Activated naive CD8-positive, alpha-beta T cell treated with anti-CD3 and anti-CD28 coated beads, Interleukin-2, amount 50 U/mL, for 16 hours (primary cell): Measurements from ENCODE around the gene CACNA2D1.

ENCODE experiments used
- DNase-seq: peaks from one replicate; pipeline ENCODE4 v3.0.0-alpha.2; 2020; ENCODE audit warnings: low read depth, low spot score

CACNA2D1 gene

DNA sequence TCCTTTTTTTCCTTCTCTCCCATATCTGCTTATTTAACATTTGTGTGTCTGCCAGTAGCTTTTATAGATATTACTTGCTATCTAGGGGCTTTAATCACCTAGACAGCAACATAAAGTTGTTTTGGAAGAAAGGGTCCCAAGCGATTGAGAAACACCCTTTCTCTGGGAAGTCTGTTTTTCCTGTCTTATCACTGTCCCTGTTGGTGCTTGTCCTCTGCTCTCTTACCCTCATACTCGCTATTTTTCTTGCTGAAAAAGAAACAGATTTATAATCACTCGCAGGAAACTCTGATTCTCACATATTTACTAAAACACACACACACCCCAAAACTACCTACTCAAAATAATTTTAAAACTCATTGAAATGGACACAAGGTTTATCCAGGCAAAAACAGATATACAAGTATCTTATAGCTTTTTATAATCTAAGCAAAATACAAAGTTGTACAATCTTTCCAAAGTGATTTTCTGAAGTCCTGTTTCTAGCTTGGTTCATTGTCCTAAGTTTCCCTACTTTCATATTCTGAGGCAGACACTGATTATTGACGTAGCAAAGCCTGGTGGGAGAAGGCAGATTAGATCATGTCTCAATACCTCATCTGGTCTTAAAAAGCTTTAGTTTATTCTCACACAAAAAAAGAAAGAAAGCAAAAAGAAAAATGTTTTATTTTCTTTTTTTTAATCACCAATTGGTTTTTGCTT lies 157.3 kb downstream of the CACNA2D1 start:
- DNase-seq: no peak

DNA sequence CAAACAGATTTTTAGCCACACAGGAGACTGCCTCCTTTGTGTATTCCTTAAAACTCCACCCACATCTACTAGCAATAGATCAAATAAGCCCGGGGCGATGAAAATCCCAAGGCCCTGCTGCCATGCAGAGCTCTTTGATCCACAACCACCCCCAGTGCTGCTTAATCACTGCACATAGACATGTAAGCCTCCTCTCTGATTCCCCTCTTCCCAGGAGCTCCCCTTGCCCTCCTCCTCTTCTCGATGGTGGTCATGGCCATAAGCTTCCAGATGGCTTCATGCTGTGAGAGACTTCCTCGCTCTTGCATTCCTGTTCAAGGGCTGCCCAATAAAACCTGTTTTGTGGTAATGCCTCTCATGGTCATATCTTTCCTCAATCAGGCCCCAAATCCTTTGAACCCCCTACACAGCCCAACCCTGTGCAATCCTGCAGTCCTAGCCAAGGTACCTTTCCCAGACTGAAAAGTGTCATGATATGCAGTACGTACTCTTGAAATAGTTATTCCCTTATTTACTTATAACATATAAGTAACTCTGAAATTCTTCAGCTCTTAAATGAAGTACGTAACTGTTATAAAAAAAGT lies 158.5 kb downstream of the CACNA2D1 start:
- no peak for DNase-seq

GRCh38 chr7:82275342-82275741 lies 168.2 kb downstream of the CACNA2D1 start:
- DNase-seq: no peak

GRCh38 chr7:82274681-82275080 lies 168.9 kb downstream of the CACNA2D1 start:
- DNase-seq: no peak

- DNase-seq: no peak
Observed at GRCh38 chr7:82273886-82274285, 169.7 kb downstream of the CACNA2D1 start.

GRCh38 chr7:82270870-82271269 lies 172.7 kb downstream of the CACNA2D1 start:
- no peak for DNase-seq

GRCh38 chr7:82268632-82269031 lies 174.9 kb downstream of the CACNA2D1 start:
- DNase-seq: no peak

DNA sequence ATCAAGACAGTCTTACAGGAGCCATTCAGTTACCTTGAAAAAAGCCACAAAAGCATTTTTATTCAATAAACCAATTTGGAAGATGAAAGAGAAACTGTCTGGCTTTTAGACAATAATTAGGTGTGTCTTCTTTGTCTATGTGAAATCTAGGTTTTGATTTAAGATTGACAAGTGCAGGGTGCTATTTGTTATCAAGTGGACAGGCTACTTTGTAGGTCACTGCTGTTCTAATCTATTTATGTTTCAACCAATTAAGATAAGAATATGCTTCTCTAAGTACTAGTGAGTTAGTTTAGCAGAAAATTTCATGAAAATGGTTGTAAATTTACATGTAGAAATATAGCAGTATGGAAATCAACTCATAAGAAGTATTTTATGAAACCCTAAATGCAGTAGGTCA lies 177.5 kb downstream of the CACNA2D1 start:
- DNase-seq: no peak

DNA sequence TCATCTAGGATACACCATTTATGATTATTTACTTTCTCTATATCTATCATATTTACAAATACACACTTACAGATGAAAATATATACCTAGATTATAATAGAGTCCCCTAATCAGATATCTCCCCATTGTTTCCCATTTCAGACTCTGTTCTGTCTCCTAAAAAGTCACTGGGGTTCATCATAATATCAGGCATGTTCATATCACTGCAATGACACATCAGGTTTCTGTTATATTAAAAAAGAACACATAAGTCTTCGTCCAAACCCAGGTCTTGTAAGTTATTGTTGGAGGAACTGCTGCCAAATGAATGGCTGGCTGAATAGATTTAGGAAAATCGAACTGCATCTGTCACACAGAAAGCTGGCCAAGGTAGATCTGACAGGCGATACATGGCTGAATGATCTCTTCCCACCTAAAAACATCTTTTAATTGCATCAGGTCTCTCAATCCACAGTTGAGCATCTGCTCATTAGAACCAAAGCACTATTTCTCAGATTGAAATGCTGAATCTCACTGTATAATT lies 178.7 kb downstream of the CACNA2D1 start:
- no peak for DNase-seq

- DNase-seq: no peak
Observed at GRCh38 chr7:82263920-82264782, 179.4 kb downstream of the CACNA2D1 start.

GRCh38 chr7:82258181-82258580 lies 185.4 kb downstream of the CACNA2D1 start:
- no peak for DNase-seq

DNA sequence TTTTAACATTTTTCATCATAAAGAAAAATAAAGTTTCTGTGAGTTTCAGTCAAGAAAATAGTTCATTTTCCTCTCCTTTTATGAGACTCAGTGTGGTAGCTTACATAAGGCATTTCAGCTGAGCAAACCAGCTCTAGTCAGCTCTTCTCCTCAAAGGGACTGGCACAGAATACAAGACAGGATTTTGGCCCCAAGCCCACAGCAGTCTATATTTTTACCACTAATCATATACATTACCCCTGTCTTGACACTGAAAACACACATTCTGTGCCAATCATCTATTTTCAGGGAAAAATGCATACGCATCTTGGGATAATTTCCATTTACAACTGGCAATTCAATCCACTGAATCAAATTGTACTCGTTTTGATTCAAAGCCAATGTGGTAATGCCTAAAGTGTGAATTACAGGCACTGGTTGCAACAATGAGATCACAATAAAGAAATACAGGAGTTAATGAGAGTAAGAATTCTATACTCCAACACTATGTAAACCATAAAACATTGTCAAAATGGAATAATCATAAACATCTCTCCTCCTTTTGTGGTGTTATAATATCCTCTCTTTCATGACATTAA lies 186.4 kb downstream of the CACNA2D1 start:
- DNase-seq: no peak

DNA sequence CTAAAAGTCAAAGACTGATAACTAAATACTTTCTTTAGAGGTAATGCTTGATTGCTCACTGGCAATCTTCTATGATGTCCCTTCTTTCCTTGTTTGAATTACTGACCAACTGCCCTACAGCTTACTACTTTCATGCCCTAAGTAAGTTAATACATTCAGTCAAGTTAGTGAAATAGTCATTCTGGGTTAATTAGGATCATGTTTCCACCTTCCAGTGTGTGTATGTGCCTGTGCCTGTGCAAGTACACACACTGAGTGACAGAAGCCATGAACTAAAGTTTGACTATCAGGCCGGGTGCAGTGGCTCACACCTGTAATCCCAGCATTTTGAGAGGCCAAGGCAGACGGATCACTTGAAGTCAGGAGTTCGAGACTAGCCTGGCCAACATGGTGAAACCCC lies 187.9 kb downstream of the CACNA2D1 start:
- DNase-seq: no peak

DNA sequence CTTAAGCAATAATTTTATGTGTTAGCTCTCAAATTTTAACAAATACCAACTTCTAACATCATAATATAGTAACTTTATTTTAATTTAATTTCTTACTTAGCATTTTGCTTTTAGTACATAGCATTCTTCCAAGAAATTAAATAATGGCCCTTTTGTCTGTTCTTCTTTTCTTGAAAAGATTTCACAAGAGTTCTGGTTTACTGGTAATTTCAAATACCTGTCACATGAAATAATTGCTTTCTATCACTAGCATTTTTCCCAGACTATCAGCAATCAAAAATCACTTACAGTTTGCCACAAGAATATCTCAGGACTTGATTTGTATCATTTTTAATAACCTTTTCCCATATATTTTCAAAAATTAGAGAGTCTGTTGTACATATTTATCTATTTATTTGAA lies 193.0 kb downstream of the CACNA2D1 start:
- DNase-seq: no peak

DNA sequence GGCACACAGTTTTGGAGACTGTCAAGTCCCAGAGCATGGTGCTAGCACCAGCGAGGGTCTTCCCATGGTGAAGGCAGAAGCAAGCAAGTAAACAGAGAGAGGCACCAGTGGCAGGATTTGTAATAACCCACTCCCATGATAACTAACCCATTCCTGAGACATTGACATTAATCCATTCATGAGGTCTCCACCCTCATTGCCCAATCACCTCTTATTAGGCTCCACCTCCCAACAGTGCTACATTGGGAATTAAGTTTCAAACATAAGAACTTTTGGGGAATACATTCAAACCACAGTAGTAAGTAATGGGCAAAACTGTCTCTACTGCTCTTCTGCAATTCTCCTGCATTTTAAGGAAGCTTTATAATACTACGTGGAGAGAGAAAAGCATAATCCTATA lies 193.6 kb downstream of the CACNA2D1 start:
- no peak for DNase-seq

DNA sequence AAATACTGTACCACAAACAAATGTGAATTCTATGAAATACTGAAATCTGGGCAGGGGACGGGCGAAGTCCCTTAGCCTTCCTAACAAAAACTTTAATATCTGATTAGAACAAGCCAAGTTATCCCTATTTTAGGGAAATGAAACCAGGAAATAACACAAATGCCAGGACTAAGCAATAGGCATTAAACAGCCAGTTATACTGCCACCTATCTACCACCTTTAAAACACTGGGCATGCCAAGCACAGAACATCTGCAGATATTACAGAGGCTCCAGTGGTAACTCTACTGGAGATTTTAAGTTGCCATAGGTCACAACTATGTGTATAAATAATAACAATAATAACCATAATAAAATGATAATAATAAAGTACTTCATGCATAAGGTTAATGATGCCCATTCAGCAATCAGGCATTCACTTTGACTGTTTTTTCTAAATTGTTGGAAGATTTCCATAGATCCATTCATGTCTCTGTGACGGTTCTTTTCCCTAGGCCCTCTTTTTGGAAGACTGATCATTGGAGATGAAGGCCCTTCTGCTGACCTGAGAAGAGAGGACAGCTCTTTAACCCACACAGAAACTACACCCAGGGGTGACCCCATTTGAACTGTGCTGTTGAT lies 195.7 kb downstream of the CACNA2D1 start:
- no peak for DNase-seq

DNA sequence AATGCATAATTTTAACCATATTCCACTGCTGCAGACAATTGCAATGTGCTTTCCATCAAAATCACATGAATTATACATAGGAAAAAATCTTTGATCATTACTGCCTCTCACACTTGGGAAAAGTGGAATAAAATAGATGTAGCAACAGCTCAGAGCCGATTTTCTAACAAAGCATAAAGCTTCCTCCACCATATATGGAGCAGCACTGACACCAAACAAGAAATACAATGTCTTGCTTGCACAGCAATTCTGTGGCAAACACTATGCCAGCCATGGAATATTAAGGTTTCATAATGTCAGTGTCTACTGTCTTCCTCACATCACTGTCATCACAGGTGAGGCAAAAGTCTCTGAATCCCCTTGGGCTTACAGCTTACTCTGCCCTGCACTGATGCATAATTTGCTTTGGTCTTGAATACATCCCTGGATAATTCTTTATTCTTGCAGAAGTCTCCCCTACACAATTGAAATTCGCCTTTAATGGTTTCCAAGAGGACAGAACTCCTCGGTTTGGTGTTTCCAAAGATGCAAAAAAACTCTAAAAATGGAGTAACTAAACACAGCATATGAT lies 198.5 kb downstream of the CACNA2D1 start:
- DNase-seq: no peak

GRCh38 chr7:82241356-82241755 lies 202.2 kb downstream of the CACNA2D1 start:
- no peak for DNase-seq

GRCh38 chr7:82235713-82236112 lies 207.9 kb downstream of the CACNA2D1 start:
- DNase-seq: no peak

GRCh38 chr7:82234457-82235049 lies 209.0 kb downstream of the CACNA2D1 start:
- no peak for DNase-seq
